ENCODE measurements around the gene PROB1. TPM values are rescaled to one million over a fixed set of nuclear protein-coding genes. Genes with fewer than 3 reads are reported as not detected.

Gene PROB1
- total and polyA plus RNA-seq, 9 of the 15 experiments (the other 6 are each of a cell fraction or from before 2014, with no cell fraction given) = 0.01 to 1.8 (median 0.47) TPM

DNA sequence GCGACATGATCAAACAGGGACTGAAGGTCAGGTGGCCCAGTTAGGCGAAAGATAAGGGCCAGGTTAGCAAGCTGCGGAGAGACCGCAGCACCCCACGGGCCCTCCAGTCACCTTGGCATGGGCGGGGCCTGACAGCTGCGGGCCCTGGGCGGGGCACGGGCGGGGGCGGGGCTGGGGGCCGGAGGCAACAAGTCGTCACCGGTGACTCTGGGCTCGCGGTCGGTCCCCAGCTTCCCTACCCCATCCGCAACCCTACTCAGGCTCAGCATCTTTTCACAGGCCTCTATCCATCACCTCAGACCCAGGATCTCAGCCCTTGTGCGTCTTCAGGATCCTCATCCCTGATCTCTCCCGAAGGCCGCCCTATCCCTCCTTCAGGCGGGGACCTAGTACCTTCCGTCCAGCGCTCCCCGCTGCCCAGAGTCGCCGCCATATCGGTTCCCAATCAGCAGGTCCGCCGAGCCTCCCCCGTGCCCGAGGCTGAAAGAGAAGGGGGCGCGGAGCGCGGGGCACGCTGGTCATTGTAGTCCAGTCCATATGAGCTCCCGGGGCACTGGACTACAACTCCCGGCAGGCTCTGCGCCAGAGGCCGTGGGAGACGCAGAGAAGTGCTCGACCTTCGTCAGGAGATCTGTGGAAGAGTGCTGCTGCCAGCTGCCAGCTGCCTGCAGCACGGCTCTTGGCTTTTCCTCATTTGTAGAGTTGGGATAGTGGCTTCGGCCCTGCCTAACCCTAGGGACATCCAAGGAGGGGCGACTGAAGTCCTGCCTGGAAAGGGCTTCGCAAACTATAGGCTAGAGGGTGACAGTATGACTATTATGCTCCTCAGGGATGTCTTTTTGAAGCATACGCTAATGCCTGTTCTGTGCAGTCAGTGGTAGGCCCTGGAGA is 44.4 kb upstream of the PROB1 start, which contains the start of gene DNAJC18 (continued):
- TF ChIP-seq LEF1 (IDR thresholded peaks at IDR 0.05) (no peak), MED1 (CRISPR knock-in tag; IDR thresholded peaks at IDR 0.05; ENCODE audit: borderline replicate concordance) (no peak), ZNF239 (CRISPR knock-in tag; IDR thresholded peaks at IDR 0.05) (no peak), ZNF263 (CRISPR knock-in tag; IDR thresholded peaks at IDR 0.05; ENCODE audit: borderline replicate concordance) (no peak), BHLHE40 (IDR thresholded peaks at IDR 0.05; ENCODE audit: low read length) (no peak), TAF7 (tag; IDR thresholded peaks at IDR 0.05) (no peak), GTF3C2 (IDR thresholded peaks at IDR 0.05; ENCODE audit: borderline replicate concordance, extremely low read depth, insufficient read length) (no peak), GABPB2 (CRISPR knock-in tag; conservative IDR thresholded peaks at IDR 0.05) (no peak), PURB (CRISPR knock-in tag; IDR thresholded peaks at IDR 0.05; ENCODE audit: low read depth) (no peak), RFX7 (CRISPR knock-in tag; IDR thresholded peaks at IDR 0.05) (no peak), TEAD4 (IDR thresholded peaks at IDR 0.05; ENCODE audit: low read length) (no peak), TEAD4 (CRISPR knock-in tag; IDR thresholded peaks at IDR 0.05; ENCODE audit: borderline replicate concordance) (no peak), SOX6 (IDR thresholded peaks at IDR 0.05) (no peak), HDAC6 (IDR thresholded peaks at IDR 0.05; ENCODE audit: low read depth, low read length) (no peak), JUNB (CRISPR knock-in tag; conservative IDR thresholded peaks at IDR 0.05) (no peak), RAD51 (IDR thresholded peaks at IDR 0.05; ENCODE audit: borderline replicate concordance, low read depth) (no peak), MYNN (IDR thresholded peaks at IDR 0.05) (no peak), MYNN (CRISPR knock-in tag; IDR thresholded peaks at IDR 0.05) (no peak), SMC3 (conservative IDR thresholded peaks at IDR 0.05; ENCODE audit: insufficient read depth, low read depth, low read length) (no peak), ZNF217 (CRISPR knock-in tag; IDR thresholded peaks at IDR 0.05) (no peak), TAF1 (IDR thresholded peaks at IDR 0.05; ENCODE audit: control insufficient read depth, extremely low read depth, insufficient read depth, low read length, severe bottlenecking) (no peak), CAMTA2 (CRISPR knock-in tag; conservative IDR thresholded peaks at IDR 0.05) (no peak)
- TF ChIP-seq, protein P1, sequence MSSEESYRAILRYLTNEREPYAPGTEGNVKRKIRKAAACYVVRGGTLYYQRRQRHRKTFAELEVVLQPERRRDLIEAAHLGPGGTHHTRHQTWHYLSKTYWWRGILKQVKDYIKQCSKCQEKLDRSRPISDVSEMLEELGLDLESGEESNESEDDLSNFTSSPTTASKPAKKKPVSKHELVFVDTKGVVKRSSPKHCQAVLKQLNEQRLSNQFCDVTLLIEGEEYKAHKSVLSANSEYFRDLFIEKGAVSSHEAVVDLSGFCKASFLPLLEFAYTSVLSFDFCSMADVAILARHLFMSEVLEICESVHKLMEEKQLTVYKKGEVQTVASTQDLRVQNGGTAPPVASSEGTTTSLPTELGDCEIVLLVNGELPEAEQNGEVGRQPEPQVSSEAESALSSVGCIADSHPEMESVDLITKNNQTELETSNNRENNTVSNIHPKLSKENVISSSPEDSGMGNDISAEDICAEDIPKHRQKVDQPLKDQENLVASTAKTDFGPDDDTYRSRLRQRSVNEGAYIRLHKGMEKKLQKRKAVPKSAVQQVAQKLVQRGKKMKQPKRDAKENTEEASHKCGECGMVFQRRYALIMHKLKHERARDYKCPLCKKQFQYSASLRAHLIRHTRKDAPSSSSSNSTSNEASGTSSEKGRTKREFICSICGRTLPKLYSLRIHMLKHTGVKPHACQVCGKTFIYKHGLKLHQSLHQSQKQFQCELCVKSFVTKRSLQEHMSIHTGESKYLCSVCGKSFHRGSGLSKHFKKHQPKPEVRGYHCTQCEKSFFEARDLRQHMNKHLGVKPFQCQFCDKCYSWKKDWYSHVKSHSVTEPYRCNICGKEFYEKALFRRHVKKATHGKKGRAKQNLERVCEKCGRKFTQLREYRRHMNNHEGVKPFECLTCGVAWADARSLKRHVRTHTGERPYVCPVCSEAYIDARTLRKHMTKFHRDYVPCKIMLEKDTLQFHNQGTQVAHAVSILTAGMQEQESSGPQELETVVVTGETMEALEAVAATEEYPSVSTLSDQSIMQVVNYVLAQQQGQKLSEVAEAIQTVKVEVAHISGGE (CRISPR knock-in tag; IDR thresholded peaks at IDR 0.05) = peak in 1 of 3 experiments; percentile 65; a peak in 1 of 6 replicates
